ENCODE results near the gene FZR1. TPM values are rescaled to one million over a fixed set of nuclear protein-coding genes. Genes with fewer than 3 reads are reported as not detected.

The FZR1 gene
- polyA plus RNA-seq, 2 donors, result 23.0 to 28.0 TPM

DNA sequence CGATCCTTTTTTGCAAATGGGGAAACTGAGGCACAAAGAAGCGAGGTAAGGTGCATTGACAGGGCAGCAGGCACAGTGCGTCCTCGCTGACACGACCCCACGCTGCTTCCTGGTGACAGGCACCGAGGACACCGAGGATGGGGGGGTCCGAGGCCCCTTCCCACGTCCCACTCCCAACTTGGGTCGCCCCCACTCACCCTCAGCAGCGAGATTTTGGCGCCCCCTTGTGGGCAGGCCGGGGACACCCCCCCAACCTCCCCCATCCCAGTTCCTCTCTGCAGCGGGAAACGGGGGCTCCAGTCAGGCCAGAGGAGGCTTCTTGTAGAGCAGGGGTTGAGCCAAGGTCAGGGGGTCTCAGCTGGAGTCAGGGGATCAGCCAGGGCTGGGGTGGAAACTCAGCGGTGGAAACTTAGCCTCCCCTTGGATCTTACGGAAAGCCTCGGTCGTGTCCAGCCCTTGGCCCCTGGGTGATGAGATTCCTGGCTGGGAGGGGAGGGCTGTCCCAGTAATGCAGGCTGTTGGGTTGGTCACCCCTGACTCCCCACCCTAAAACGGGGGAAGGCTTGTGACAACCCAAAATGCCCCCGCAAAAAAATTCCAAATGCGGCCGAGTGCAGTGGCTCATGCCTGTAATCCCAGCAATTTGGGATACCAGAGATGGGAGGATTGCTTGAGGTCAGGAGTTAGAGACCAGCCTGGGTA lies 34.0 kb upstream of the FZR1 start:
- Histone ChIP-seq H3K9me3 (ENCODE audit: control insufficient read depth in 2 of 2, insufficient read depth in 1 of 2, low read depth in 1 of 2, low read length in 1 of 2) (no peaks in the 10 kb centered on the region), H3K4me1 (ENCODE audit: control insufficient read depth in 2 of 2, insufficient read depth in 2 of 2, low read length in 1 of 2) (peaks cover 0 to 2% of the 10 kb centered on the region in 2 donors), H3K4me3 (ENCODE audit: low read depth in 1 of 2, low read length in 2 of 2) (no peak overlapping the region), H3K27ac (ENCODE audit: low read depth in 2 of 2, low read length in 1 of 2) (no peak overlapping the region), H3K27me3 (ENCODE audit: control insufficient read depth in 1 of 2, insufficient read depth in 2 of 2, low read length in 2 of 2) (no peaks in the 10 kb centered on the region), H3K36me3 (ENCODE audit: control insufficient read depth in 2 of 2, insufficient read depth in 2 of 2, low read length in 1 of 2) (no peaks in the 10 kb centered on the region)
- WGBS, 2 donors, result 21 to 29% methylated on average over 23 to 24 of the region's 24 CpGs

DNA sequence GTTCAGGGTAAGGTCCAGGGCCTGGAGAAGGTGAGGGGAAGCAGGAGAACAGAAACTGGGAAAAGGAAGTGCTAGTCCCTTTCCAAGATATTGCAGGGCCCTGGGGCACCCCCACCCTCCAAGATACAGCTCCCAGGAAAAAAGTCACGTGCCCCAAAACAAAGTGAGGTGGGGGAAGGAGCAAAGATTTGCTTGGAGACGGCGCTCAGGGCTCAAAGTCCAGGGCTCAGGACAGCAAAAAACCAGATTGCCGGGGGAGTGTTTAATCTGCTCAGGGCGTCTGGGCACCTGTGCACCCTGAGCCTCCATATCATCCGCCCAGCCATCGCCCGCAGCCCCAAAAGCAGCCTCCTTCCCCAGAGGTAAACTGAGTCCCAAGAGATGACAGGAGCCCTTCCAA lies 32.1 kb upstream of the FZR1 start:
- Histone ChIP-seq H3K27ac (ENCODE audit: low read depth in 2 of 2, low read length in 1 of 2) (no peak overlapping the region), H3K4me3 (ENCODE audit: low read depth in 1 of 2, low read length in 2 of 2) (no peak overlapping the region), H3K9me3 (ENCODE audit: control insufficient read depth in 2 of 2, insufficient read depth in 1 of 2, low read depth in 1 of 2, low read length in 1 of 2) (no peaks in the 10 kb centered on the region), H3K36me3 (ENCODE audit: control insufficient read depth in 2 of 2, insufficient read depth in 2 of 2, low read length in 1 of 2) (no peaks in the 10 kb centered on the region), H3K4me1 (ENCODE audit: control insufficient read depth in 2 of 2, insufficient read depth in 2 of 2, low read length in 1 of 2) (no peaks in the 10 kb centered on the region), H3K27me3 (ENCODE audit: control insufficient read depth in 1 of 2, insufficient read depth in 2 of 2, low read length in 2 of 2) (no peaks in the 10 kb centered on the region)
- WGBS, 2 donors, result 53 to 62% methylated on average over 8 of the region's 8 CpGs

DNA sequence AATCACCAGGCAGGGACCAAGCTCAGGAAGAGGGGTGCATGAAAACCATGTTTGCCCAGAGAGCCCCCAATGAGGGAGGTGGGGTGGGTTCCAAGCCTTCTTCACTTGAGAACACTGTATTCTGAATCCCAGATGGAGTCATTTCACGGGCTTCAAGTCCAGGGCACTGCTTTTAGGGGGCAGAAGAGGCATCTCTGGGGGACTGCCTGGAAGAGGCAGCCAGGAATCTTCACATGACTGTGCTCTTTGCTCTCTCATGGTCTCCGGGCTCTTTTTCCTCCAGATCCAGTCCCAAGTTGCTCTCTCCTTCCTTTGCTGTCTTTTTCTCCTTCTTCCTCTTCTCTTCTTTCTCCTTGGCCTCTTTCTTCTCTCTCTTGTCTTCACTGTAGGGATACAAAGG lies 31.5 kb upstream of the FZR1 start:
- 77 to 78% methylated on average over 2 of the region's 2 CpGs for WGBS, 2 donors
- H3K27ac ChIP-seq (ENCODE audit: low read depth in 2 of 2, low read length in 1 of 2), result no peak overlapping the region
- no peaks in the 10 kb centered on the region for H3K4me1 ChIP-seq (ENCODE audit: control insufficient read depth in 2 of 2, insufficient read depth in 2 of 2, low read length in 1 of 2)
- H3K4me3 ChIP-seq (ENCODE audit: low read depth in 1 of 2, low read length in 2 of 2), result no peak overlapping the region
- no peaks in the 10 kb centered on the region for H3K36me3 ChIP-seq (ENCODE audit: control insufficient read depth in 2 of 2, insufficient read depth in 2 of 2, low read length in 1 of 2)
- no peaks in the 10 kb centered on the region for H3K9me3 ChIP-seq (ENCODE audit: control insufficient read depth in 2 of 2, insufficient read depth in 1 of 2, low read depth in 1 of 2, low read length in 1 of 2)
- H3K27me3 ChIP-seq (ENCODE audit: control insufficient read depth in 1 of 2, insufficient read depth in 2 of 2, low read length in 2 of 2), result no peaks in the 10 kb centered on the region

DNA sequence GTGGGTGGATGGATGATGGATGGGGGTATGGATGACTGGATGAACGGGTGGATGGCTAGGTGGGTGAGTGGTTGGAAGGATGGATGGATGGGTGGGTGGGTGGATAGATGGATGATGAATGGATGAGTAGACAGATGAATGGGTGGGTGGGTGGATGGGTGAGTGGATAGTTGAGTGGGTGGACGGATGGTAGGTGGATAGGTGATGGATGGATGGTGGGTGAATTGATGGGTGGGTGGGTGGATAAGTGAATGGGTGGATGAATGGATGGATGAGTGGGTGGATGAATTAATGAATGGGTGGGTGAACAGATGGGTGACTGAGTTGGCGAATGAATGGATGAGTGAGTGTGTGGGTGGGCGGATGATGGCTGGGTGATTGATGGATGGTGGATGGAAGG lies 30.7 kb upstream of the FZR1 start:
- Histone ChIP-seq H3K27me3 (ENCODE audit: control insufficient read depth in 1 of 2, insufficient read depth in 2 of 2, low read length in 2 of 2) (no peaks in the 10 kb centered on the region), H3K4me1 (ENCODE audit: control insufficient read depth in 2 of 2, insufficient read depth in 2 of 2, low read length in 1 of 2) (peaks cover 0 to 2% of the 10 kb centered on the region in 2 donors), H3K9me3 (ENCODE audit: control insufficient read depth in 2 of 2, insufficient read depth in 1 of 2, low read depth in 1 of 2, low read length in 1 of 2) (no peaks in the 10 kb centered on the region), H3K27ac (ENCODE audit: low read depth in 2 of 2, low read length in 1 of 2) (no peak overlapping the region), H3K36me3 (ENCODE audit: control insufficient read depth in 2 of 2, insufficient read depth in 2 of 2, low read length in 1 of 2) (no peaks in the 10 kb centered on the region), H3K4me3 (ENCODE audit: low read depth in 1 of 2, low read length in 2 of 2) (no peak overlapping the region)
- WGBS, 2 donors, result 76 to 79% methylated on average over 4 of the region's 4 CpGs

DNA sequence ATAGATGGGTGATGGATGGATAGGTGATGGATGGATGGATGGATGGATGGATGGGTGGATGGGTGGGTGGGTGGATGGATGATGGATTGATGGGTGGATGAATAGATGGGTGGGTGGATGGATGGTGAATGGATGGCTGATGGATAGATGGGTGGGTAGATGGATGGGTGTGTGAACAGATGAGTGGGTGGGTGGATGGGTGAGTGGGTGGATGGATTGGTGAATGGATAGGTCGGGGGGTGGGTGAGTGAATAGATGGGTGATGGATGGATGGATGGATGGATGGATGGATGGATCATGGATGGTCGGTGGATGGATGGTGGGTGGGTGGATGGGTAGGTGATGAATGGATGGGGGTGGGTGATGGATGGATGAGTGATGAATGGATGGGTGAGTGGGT lies 29.3 kb upstream of the FZR1 start:
- Histone ChIP-seq H3K4me1 (ENCODE audit: control insufficient read depth in 2 of 2, insufficient read depth in 2 of 2, low read length in 1 of 2) (peaks cover 0 to 2% of the 10 kb centered on the region in 2 donors), H3K36me3 (ENCODE audit: control insufficient read depth in 2 of 2, insufficient read depth in 2 of 2, low read length in 1 of 2) (no peaks in the 10 kb centered on the region), H3K9me3 (ENCODE audit: control insufficient read depth in 2 of 2, insufficient read depth in 1 of 2, low read depth in 1 of 2, low read length in 1 of 2) (no peaks in the 10 kb centered on the region), H3K4me3 (ENCODE audit: low read depth in 1 of 2, low read length in 2 of 2) (no peak overlapping the region), H3K27ac (ENCODE audit: low read depth in 2 of 2, low read length in 1 of 2) (no peak overlapping the region), H3K27me3 (ENCODE audit: control insufficient read depth in 1 of 2, insufficient read depth in 2 of 2, low read length in 2 of 2) (no peaks in the 10 kb centered on the region)
- WGBS, 2 donors, result 61 to 81% methylated on average over 2 of the region's 2 CpGs

DNA sequence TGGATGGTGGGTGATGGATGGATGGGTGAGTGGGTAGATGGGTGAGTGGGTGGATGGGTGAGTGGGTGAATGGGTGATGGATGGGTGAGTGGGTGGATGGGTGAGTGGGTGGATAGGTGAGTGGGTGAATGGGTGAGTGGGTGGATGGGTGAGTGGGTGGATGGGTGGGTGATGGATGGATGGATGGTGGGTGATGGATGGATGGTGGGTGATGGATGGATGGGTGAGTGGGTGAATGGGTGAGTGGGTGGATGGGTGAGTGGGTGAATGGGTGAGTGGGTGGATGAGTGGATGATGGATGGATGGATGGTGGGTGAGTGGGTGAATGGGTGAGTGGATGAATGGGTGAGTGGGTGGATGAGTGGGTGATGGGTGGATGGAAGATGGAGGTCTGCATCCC lies 28.6 kb upstream of the FZR1 start:
- no peak overlapping the region for H3K27ac ChIP-seq (ENCODE audit: low read depth in 2 of 2, low read length in 1 of 2)
- no peaks in the 10 kb centered on the region for H3K9me3 ChIP-seq (ENCODE audit: control insufficient read depth in 2 of 2, insufficient read depth in 1 of 2, low read depth in 1 of 2, low read length in 1 of 2)
- no peak overlapping the region for H3K4me3 ChIP-seq (ENCODE audit: low read depth in 1 of 2, low read length in 2 of 2)
- H3K4me1 ChIP-seq (ENCODE audit: control insufficient read depth in 2 of 2, insufficient read depth in 2 of 2, low read length in 1 of 2), result peaks cover 0 to 2% of the 10 kb centered on the region in 2 donors
- no peaks in the 10 kb centered on the region for H3K36me3 ChIP-seq (ENCODE audit: control insufficient read depth in 2 of 2, insufficient read depth in 2 of 2, low read length in 1 of 2)
- H3K27me3 ChIP-seq (ENCODE audit: control insufficient read depth in 1 of 2, insufficient read depth in 2 of 2, low read length in 2 of 2), result no peaks in the 10 kb centered on the region

DNA sequence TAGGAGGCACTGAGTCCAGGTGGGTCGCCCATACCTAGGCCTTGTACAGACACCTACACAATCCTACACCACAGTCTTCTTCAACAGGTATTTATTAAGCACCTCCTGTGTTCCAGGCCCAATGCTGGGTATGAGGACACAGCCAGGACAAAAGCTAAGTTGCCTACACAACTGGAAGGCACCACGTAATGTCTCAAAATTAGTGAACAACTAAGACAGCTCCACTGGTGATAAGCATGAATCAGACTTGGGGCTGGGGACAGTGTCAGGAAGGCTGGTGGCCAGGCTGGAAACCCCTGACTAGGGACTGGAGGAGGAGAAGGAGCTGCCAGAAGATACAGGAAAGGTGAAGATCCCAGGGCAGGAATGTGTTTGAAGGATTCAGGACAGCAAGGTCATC lies 28.2 kb upstream of the FZR1 start:
- peaks cover 0 to 3% of the 10 kb centered on the region in 2 donors for H3K27me3 ChIP-seq (ENCODE audit: control insufficient read depth in 1 of 2, insufficient read depth in 2 of 2, low read length in 2 of 2)
- H3K9me3 ChIP-seq (ENCODE audit: control insufficient read depth in 2 of 2, insufficient read depth in 1 of 2, low read depth in 1 of 2, low read length in 1 of 2), result no peaks in the 10 kb centered on the region
- H3K4me1 ChIP-seq (ENCODE audit: control insufficient read depth in 2 of 2, insufficient read depth in 2 of 2, low read length in 1 of 2), result peaks cover 2% of the 10 kb centered on the region in 2 donors
- H3K27ac ChIP-seq (ENCODE audit: low read depth in 2 of 2, low read length in 1 of 2), result no peak overlapping the region
- no peak overlapping the region for H3K4me3 ChIP-seq (ENCODE audit: low read depth in 1 of 2, low read length in 2 of 2)
- no peaks in the 10 kb centered on the region for H3K36me3 ChIP-seq (ENCODE audit: control insufficient read depth in 2 of 2, insufficient read depth in 2 of 2, low read length in 1 of 2)
- 71 to 93% methylated on average over 2 of the region's 2 CpGs for WGBS, 2 donors

DNA sequence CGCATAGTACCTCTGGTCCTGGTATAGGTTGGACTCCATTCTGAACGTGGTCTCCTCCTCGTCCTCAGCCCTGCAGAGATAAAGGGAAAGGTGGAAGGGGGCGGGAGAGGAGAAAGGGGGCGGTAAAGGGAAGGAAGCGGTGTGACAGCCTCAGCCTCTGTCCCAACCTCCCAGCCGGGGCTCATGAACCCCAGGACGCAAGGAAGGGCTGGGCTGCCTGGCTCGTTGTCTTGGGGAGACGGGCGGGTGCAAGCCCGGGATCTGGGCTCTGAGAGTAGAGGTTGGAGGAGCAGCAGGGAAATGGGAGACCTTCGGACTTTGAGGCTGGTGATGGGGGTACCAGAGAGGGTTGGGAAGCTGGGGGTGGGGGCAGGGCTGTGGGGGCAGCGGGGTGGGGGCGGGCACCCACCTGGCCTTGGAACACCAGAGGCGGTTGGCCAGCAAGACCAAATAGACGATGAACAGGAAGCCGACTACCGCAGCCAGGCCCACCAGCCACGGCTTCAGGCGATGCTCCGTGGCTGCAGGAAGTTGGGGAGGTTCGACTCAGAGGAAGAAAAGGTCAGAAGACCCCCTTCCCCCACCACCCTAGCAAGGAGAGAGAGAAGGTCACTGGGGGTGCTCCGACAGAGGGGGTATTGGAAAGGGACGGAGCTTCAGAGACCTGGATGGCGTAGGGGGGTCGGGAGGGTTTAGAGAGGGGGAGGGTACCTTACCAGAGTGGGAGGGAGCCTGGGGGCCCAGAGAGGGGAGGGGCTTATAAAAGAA lies 27.5 kb upstream of the FZR1 start:
- H3K27me3 ChIP-seq (ENCODE audit: control insufficient read depth in 1 of 2, insufficient read depth in 2 of 2, low read length in 2 of 2), result peaks cover 0 to 4% of the 10 kb centered on the region in 2 donors
- WGBS, 2 donors, result 27 to 28% methylated on average over 27 of the region's 27 CpGs

DNA sequence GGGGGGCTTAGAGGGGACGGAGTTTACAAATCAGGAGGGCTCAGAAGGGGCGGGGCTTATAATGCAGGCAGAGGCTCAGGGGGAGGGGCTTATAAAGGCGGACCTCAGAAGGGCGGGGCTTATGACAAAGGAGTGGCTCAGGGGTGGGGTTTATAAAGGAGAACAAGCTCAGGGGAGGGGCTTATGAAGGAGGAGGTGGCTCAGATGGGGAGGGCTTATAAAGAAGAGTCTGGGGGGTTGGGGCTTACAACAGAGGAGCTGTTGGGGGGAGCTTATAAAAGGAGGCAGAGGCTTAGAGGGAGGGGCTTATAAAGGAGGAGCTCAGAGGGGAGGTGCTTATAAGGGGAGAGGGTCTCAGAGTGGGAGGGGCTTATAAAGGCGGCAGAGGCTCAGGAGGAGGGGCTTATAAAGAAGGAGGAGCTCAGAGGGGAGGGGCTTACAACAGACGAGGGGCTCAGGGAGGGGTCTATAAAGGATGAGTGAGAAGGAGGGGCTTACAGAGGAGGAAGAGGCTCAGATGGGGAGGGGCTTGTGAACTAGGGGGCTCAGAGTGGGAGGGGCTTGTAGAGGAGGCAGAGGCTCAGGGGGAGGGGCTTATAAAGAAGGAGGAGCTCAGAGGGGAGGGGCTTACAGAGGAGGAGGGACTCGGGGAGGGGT lies 26.8 kb upstream of the FZR1 start:
- Histone ChIP-seq H3K27me3 (ENCODE audit: control insufficient read depth in 1 of 2, insufficient read depth in 2 of 2, low read length in 2 of 2) (peaks cover 0 to 4% of the 10 kb centered on the region in 2 donors), H3K27ac (ENCODE audit: low read depth in 2 of 2, low read length in 1 of 2) (no peak overlapping the region), H3K36me3 (ENCODE audit: control insufficient read depth in 2 of 2, insufficient read depth in 2 of 2, low read length in 1 of 2) (no peaks in the 10 kb centered on the region), H3K4me3 (ENCODE audit: low read depth in 1 of 2, low read length in 2 of 2) (no peak overlapping the region), H3K4me1 (ENCODE audit: control insufficient read depth in 2 of 2, insufficient read depth in 2 of 2, low read length in 1 of 2) (peaks cover 2 to 3% of the 10 kb centered on the region in 2 donors), H3K9me3 (ENCODE audit: control insufficient read depth in 2 of 2, insufficient read depth in 1 of 2, low read depth in 1 of 2, low read length in 1 of 2) (no peaks in the 10 kb centered on the region)
- 26 to 36% methylated on average over 7 of the region's 7 CpGs for WGBS, 2 donors

More for the DNA sequence above, 27.5 kb upstream of the FZR1 start:
- Histone ChIP-seq H3K4me1 (ENCODE audit: control insufficient read depth in 2 of 2, insufficient read depth in 2 of 2, low read length in 1 of 2) (peaks cover 2 to 3% of the 10 kb centered on the region in 2 donors), H3K27ac (ENCODE audit: low read depth in 2 of 2, low read length in 1 of 2) (no peak overlapping the region), H3K4me3 (ENCODE audit: low read depth in 1 of 2, low read length in 2 of 2) (no peak overlapping the region), H3K36me3 (ENCODE audit: control insufficient read depth in 2 of 2, insufficient read depth in 2 of 2, low read length in 1 of 2) (no peaks in the 10 kb centered on the region), H3K9me3 (ENCODE audit: control insufficient read depth in 2 of 2, insufficient read depth in 1 of 2, low read depth in 1 of 2, low read length in 1 of 2) (no peaks in the 10 kb centered on the region)
